Hippocampal formation (tissue), 2 donors: ENCODE results near the gene PIGH.
"Not testable (repeated sequence)": the region's sequence is repeated elsewhere in the genome, so short reads cannot be mapped to it uniquely, and the experiment has no call there.

ENCODE experiments used
- DNase-seq, 2 donors: peaks; one replicate each; lab custom pipeline; 2025; lab: John Stamatoyannopoulos, UW

Gene PIGH

GRCh38 chr14:67551123-67551522, 48.9 kb downstream of the PIGH start:
- no peak for DNase-seq

- DNase-seq: no peak
These were observed 50.3 kb downstream of the PIGH start for GRCh38 chr14:67549734-67550133.

- no peak for DNase-seq
These were observed 52.8 kb downstream of the PIGH start for GRCh38 chr14:67547224-67547780.

- no peak for DNase-seq
These were observed 55.5 kb downstream of the PIGH start for GRCh38 chr14:67544590-67544989.

GRCh38 chr14:67542620-67543019, 57.4 kb downstream of the PIGH start:
- DNase-seq: not testable (repeated sequence)

- no peak for DNase-seq
These were observed 58.4 kb downstream of the PIGH start for GRCh38 chr14:67541448-67542387.
